Endothelial cell of umbilical vein (primary cell): ENCODE results near the gene KIAA0825. TPM values are rescaled to one million over a fixed set of nuclear protein-coding genes. Genes with fewer than 3 reads are reported as not detected.

Experiments used
- BruUV-seq: library from RNA; stranded (reverse); fragments of 400-500 nt; replicated peaks from 2 replicates; lab custom pipeline; 2021; lab: Mats Ljungman, UMichigan
- CTCF ChIA-PET: fragments of 300-600, 350-600 bp; sonication (Branson Sonifier 250); formaldehyde crosslinking; loops from one replicate; lab custom pipeline; 2021; ENCODE audit warnings: antibody characterized with exemption, inconsistent platforms; lab: Charles Lee
- POLR2A ChIA-PET: fragments of 300-600, 350-600 bp; sonication (Branson Sonifier 250); formaldehyde crosslinking; loops from one replicate; lab custom pipeline; 2021; ENCODE audit warnings: antibody characterized with exemption, inconsistent platforms; lab: Charles Lee
- DNase-seq: peaks from one replicate; pipeline ENCODE4 v3.0.0-alpha.2; 2011; ENCODE audit warnings: low read depth, low spot score
- FAIRE-seq: peaks from 2 replicates; lab custom pipeline; 2011; peaks lifted over from hg19 to GRCh38; lab: Jason Lieb, UNC
- H2AFZ ChIP-seq: 2 replicates; pipeline ENCODE4 v1.6.0; 2012; ENCODE audit warnings: low read depth, low read length, control low read depth, inconsistent platforms
- H3K27ac ChIP-seq: 2 replicates; pipeline ENCODE4 v1.5.1; 2011; ENCODE audit warnings: low read depth, mild to moderate bottlenecking, control low read depth, low read length, moderate library complexity; ENCODE audit not compliant: insufficient read depth
- H3K27me3 ChIP-seq, 2 experiments: 2 replicates each; pipeline versions ENCODE4 v1.6.0 to v1.6.1; 2011; ENCODE audit warnings: low read length in 2 of 2, mixed read lengths in 1 of 2; ENCODE audit not compliant: control insufficient read depth in 2 of 2, insufficient read depth in 2 of 2
- H3K36me3 ChIP-seq, 2 experiments: 2 replicates in 1 of 2; 3 replicates in 1 of 2; pipeline ENCODE4 v1.5.1; 2011; ENCODE audit warnings: low read length in 2 of 2, mild to moderate bottlenecking in 1 of 2, moderate library complexity in 1 of 2; ENCODE audit not compliant: control insufficient read depth in 2 of 2, insufficient read depth in 2 of 2; ENCODE audit errors: extremely low read depth in 1 of 2
- H3K4me1 ChIP-seq: 3 replicates; pipeline ENCODE4 v1.5.1; 2011; ENCODE audit warnings: mild to moderate bottlenecking, low read length; ENCODE audit not compliant: control insufficient read depth, insufficient read depth; ENCODE audit errors: extremely low read depth
- H3K4me2 ChIP-seq: 2 replicates; pipeline ENCODE4 v1.6.1; 2011; ENCODE audit warnings: low read length, control low read depth, mixed read lengths; ENCODE audit not compliant: insufficient read depth
- H3K4me3 ChIP-seq, 3 experiments: fragments of 200-600 bp in 1 of 3; sonication (generic), shearing (Covaris generic) in 1 of 3; replicated peaks in 1 of 3; 2 replicates each; pipeline ENCODE4 v1.5.1; 2011 to 2016; ENCODE audit warnings: control low read depth in 3 of 3, low read length in 3 of 3, mild to moderate bottlenecking in 2 of 3, inconsistent platforms in 1 of 3, low read depth in 1 of 3, moderate library complexity in 1 of 3; ENCODE audit not compliant: insufficient read depth in 1 of 3
- H3K79me2 ChIP-seq: 2 replicates; pipeline ENCODE4 v1.6.0; 2012; ENCODE audit warnings: low read length, inconsistent platforms; ENCODE audit not compliant: control insufficient read depth, insufficient read depth
- H3K9ac ChIP-seq: replicated peaks from 2 replicates; pipeline ENCODE3; 2011; ENCODE audit warnings: low read length, control low read depth; ENCODE audit not compliant: insufficient read depth; ENCODE audit errors: extremely low read depth
- H3K9me1 ChIP-seq: replicated peaks from 3 replicates; pipeline ENCODE4 v1.6.0; 2011; ENCODE audit warnings: mild to moderate bottlenecking, low read length; ENCODE audit not compliant: control insufficient read depth, insufficient read depth; ENCODE audit errors: extremely low read depth
- H3K9me3 ChIP-seq: replicated peaks from 2 replicates; pipeline ENCODE4 v1.5.1; 2012; ENCODE audit warnings: low read length, inconsistent platforms; ENCODE audit not compliant: control insufficient read depth, insufficient read depth
- H4K20me1 ChIP-seq: replicated peaks from 2 replicates; pipeline ENCODE3; 2011; ENCODE audit warnings: mild to moderate bottlenecking, low read length; ENCODE audit not compliant: control insufficient read depth, insufficient read depth; ENCODE audit errors: extremely low read depth
- CTCF ChIP-seq, 2 donors: IDR thresholded peaks; 1 replicate in 1 of 2; 2 replicates in 1 of 2; pipeline ENCODE4 v1.5.1; 2011; ENCODE audit warnings: low read length in 2 of 2, mild to moderate bottlenecking in 2 of 2, moderate library complexity in 2 of 2, control low read depth in 1 of 2, inconsistent platforms in 1 of 2, low read depth in 1 of 2; ENCODE audit not compliant: insufficient read depth in 1 of 2; ENCODE audit errors: extremely low read depth in 1 of 2
- FOS ChIP-seq: IDR thresholded peaks from 2 replicates; pipeline ENCODE4 v1.6.1; 2011; ENCODE audit warnings: mild to moderate bottlenecking, low read length, moderate library complexity, borderline replicate concordance; ENCODE audit not compliant: insufficient read depth
- GATA2 ChIP-seq: IDR thresholded peaks from 2 replicates; pipeline ENCODE4 v1.7.0; 2011; ENCODE audit warnings: low read depth, mild to moderate bottlenecking, moderate library complexity, mixed read lengths, low read length; ENCODE audit not compliant: insufficient read length, insufficient read depth
- JUN ChIP-seq: IDR thresholded peaks from 2 replicates; pipeline ENCODE4 v1.6.1; 2011; ENCODE audit warnings: borderline replicate concordance, low read depth; ENCODE audit not compliant: insufficient read length, insufficient read depth
- MAX ChIP-seq: IDR thresholded peaks from 2 replicates; pipeline ENCODE4 v1.6.1; 2011; ENCODE audit not compliant: insufficient read depth, insufficient read length
- MYC ChIP-seq: IDR thresholded peaks from one replicate; pipeline ENCODE4 v1.6.1; 2011; ENCODE audit warnings: mild to moderate bottlenecking, low read depth, low read length
- POLR2A ChIP-seq: IDR thresholded peaks from 2 replicates; pipeline ENCODE4 v1.6.1; 2012; ENCODE audit warnings: low read depth, mild to moderate bottlenecking, control low read depth, low read length
- POLR2AphosphoS5 ChIP-seq: IDR thresholded peaks from 2 replicates; pipeline ENCODE4 v1.6.1; 2012; ENCODE audit warnings: low read depth, mild to moderate bottlenecking, control low read depth, low read length, moderate library complexity; ENCODE audit not compliant: insufficient read depth
- dilution Hi-C: fragments of 300-500 bp; cut with MboI; formaldehyde crosslinking; loops from one replicate; pipeline ENCODE4 v1.15.0; 2019; ENCODE audit warnings: low sequenced_read_pairs; ENCODE audit not compliant: extremely low pct_ligation_motif_present
- intact Hi-C: fragments of 100-400 bp; cut with micrococcal nuclease; formaldehyde crosslinking; loops from one replicate; pipeline ENCODE4 v1.10.0; 2022
- polyA plus RNA-seq, 4 experiments: library from polyadenylated mRNA; depleted of rRNA in 3 of 4; stranded (reverse) in 3 of 4; unstranded in 1 of 4; fragments of >200 nt; gene quantifications; 2 replicates each; pipeline versions ENCODE4 v1.2.1 to v1.2.3, GENCODE V29; 2011 to 2012; ENCODE audit warnings: missing spikeins in 1 of 4
- total RNA-seq: library from RNA; stranded (reverse); gene quantifications from 2 replicates; pipeline ENCODE4 v1.2.3, GENCODE V29; 2021

KIAA0825 gene
- total and polyA plus RNA-seq, 2 donors (not counting 3 experiments of a cell fraction or from before 2014, with no cell fraction given): 0.15 to 1.1 TPM

- no peak for TF ChIP-seq GATA2
- no peak for TF ChIP-seq MYC
- TF ChIP-seq FOS: no peak
- no peak for TF ChIP-seq POLR2A
- TF ChIP-seq JUN: no peak
- TF ChIP-seq POLR2AphosphoS5: no peak
- no peak for TF ChIP-seq MAX
- no peak for TF ChIP-seq CTCF (IDR thresholded peaks at IDR 0.05; ENCODE audit: extremely low read depth in 1 of 2, insufficient read depth in 1 of 2, low read depth in 1 of 2, low read length in 2 of 2)
- H2AFZ ChIP-seq: no peak overlapping the region
- FAIRE-seq: no peak
- DNase-seq: no peak
- intact Hi-C loops (no loop called here), dilution Hi-C loops (no loop called here)
- no peak overlapping the region for H3K27ac ChIP-seq
- no peaks in the 10 kb centered on the region for H3K36me3 ChIP-seq
- ChIA-PET POLR2A (no interaction called here), CTCF (interaction anchor here (3.6 kb wide), 1 partner anchor 8 kb away, joined by 17 read pairs; no protein-coding TSS in a partner anchor)
- no peaks in the 10 kb centered on the region for H3K4me1 ChIP-seq
- H3K9me3 ChIP-seq: no peaks in the 10 kb centered on the region
- BruUV-seq: no TSS peak
- no peaks in the 10 kb centered on the region for H3K79me2 ChIP-seq
- no peak overlapping the region for H3K4me2 ChIP-seq
- no peak overlapping the region for H3K4me3 ChIP-seq
- peaks cover 2% of the 10 kb centered on the region for H3K9me1 ChIP-seq
- no peaks in the 10 kb centered on the region for H3K27me3 ChIP-seq
- H4K20me1 ChIP-seq: no peaks in the 10 kb centered on the region
- no peak overlapping the region for H3K9ac ChIP-seq
These were observed 102.3 kb downstream of the KIAA0825 start for GRCh38 chr5:94516148-94516547.
